OCI-LY3 (cell line): ENCODE data around the gene SARS1.

Source experiments
- CTCF ChIP-seq: fragments of 200-600, 300-600 bp; sonication (generic); IDR thresholded peaks from 2 replicates; pipeline ENCODE4 v1.5.1; 2014; ENCODE audit warnings: antibody characterized with exemption, low read length, low read depth
- EZH2phosphoT487 ChIP-seq: fragments of 200-600 bp; shearing (Covaris generic); IDR thresholded peaks from 2 replicates; pipeline ENCODE4 v1.6.1; 2018; ENCODE audit warnings: antibody characterized with exemption, mixed run types, low read depth

- TF ChIP-seq CTCF (no peak), EZH2phosphoT487 (no peak)
These were observed 7.4 kb upstream of the SARS1 start for GRCh38 chr1:109206339-109206738.
